Psoas muscle (tissue), 8 donors: Measurements from ENCODE around the gene PTGER2. TPM values are rescaled to one million over a fixed set of nuclear protein-coding genes. Genes with fewer than 3 reads are reported as not detected.

Experiments used
- ATAC-seq, 4 donors: fragments of 200-7000 bp; cut with Tn5 transposase; one replicate each; pipeline ENCODE4 v1.9.1; 2020; ENCODE audit warnings: moderate library complexity in 3 of 4, mild to moderate bottlenecking in 2 of 4
- DNase-seq, 2 donors: peaks; one replicate each; pipeline ENCODE4 v3.0.0-alpha.2; 2020
- H3K27ac ChIP-seq: fragments of 200-600 bp; one replicate; pipeline ENCODE4 v1.8.0; 2022
- H3K27me3 ChIP-seq, 3 donors: fragments of 200-600 bp in 1 of 3; one replicate each; pipeline versions ENCODE4 v1.6.1 to v1.8.0; 2013 to 2022; ENCODE audit warnings: low read length in 2 of 3, mild to moderate bottlenecking in 2 of 3, moderate library complexity in 1 of 3; ENCODE audit not compliant: insufficient read depth in 3 of 3
- H3K36me3 ChIP-seq, 2 donors: fragments of 200-600 bp in 1 of 2; one replicate each; pipeline versions ENCODE4 v1.6.1 to v1.8.0; 2013 to 2022; ENCODE audit warnings: low read depth in 1 of 2, mild to moderate bottlenecking in 1 of 2, moderate library complexity in 1 of 2; ENCODE audit not compliant: insufficient read depth in 1 of 2
- H3K4me1 ChIP-seq: fragments of 200-600 bp; one replicate; pipeline ENCODE4 v1.8.0; 2022
- H3K4me3 ChIP-seq: fragments of 200-600 bp; one replicate; pipeline ENCODE4 v1.8.0; 2022; ENCODE audit warnings: mild to moderate bottlenecking
- H3K9me3 ChIP-seq: fragments of 200-600 bp; one replicate; pipeline ENCODE4 v1.8.0; 2022
- CTCF ChIP-seq: fragments of 200-600 bp; IDR thresholded peaks from one replicate; pipeline ENCODE4 v1.8.0; 2022; ENCODE audit warnings: antibody characterized with exemption
- WGBS, 3 donors: extraction: QIAGEN DNeasy Blood & Tissue Kit; methylation state at CpG; one replicate each; pipeline versions ENCODE4 v1.1.6 to v1.1.7; 2013; 5-methylcytosine and 5-hydroxymethylcytosine counted together
- intact Hi-C, 2 donors: fragments of 100-400 bp; cut with DNase I; formaldehyde crosslinking; loops; one replicate each; pipeline versions ENCODE4 v1.11.0 to v1.14.2; 2022
- long read RNA-seq, 2 donors: library from polyadenylated mRNA; unstranded; transcript quantifications; one replicate each; pipeline ENCODE4 v2.0.0, GENCODE V29; 2021
- polyA plus RNA-seq, 3 donors: library from polyadenylated mRNA; stranded (reverse); fragments of 200-250 nt; gene quantifications; one replicate each; pipeline ENCODE4 v1.2.3, GENCODE V29; 2013
- total RNA-seq, 4 donors: library from RNA; stranded (reverse); fragmentation: NEBNext Ultra II Directional in 2 of 4; extraction: Animal tissue kit (Norgen Biotek cat#: 25700) in 2 of 4; gene quantifications; one replicate each; pipeline versions ENCODE4 v1.2.1 to v1.2.4, GENCODE V29; 2021 to 2023
- donor health status: healthy with polysubstance abuse.
- donor health status: DM: no; HTN: no; CAD: no; lungs with moderate emphysema.
- donor health status: Bipolar disorder and iron deficiency.
- donor health status: healthy.
- donor health status: DM: yes; HTN: yes; CAD: no.
- donor health status: DM: no; HTN: no; CAD: no.
- donor health status: DM: no; HTN: no; CAD: no.
- donor health status: DM: yes; HTN: yes; CAD: no.

PTGER2 gene
- under 1 TPM; 0.26 to 0.57 (median 0.33) TPM for total RNA-seq
- under 1 TPM; 0.08 to 0.14 (median 0.13) TPM for polyA plus RNA-seq
- long read RNA-seq, donor 1 = 0 reads
- long read RNA-seq, donor 2 = 0 reads

GRCh38 chr14:52313903-52314594, at the start of gene PTGER2:
PTGER2 (plus strand) TSS chr14:52314312; CDS start chr14:52314549, 237 bp downstream.
- Histone ChIP-seq H3K27me3 (peaks cover 4 to 40% (median 6%) of the 10 kb centered on the region in 3 donors), H3K9me3 (no peaks in the 10 kb centered on the region), H3K36me3 (no peaks in the 10 kb centered on the region), H3K27ac (no peak within 1 kb of the TSS), H3K4me3 (peak within 1 kb of the TSS; percentile 67), H3K4me1 (no peaks in the 10 kb centered on the region)
- TF ChIP-seq CTCF = no peak
- WGBS, 3 donors = 0 to 1% (median 1%) methylated on average over 60 to 72 of the region's 73 CpGs
- DNase-seq (peak; percentile 88 to 89), ATAC-seq (peak; percentile 66 to 81 (median 76))
- intact Hi-C loops = no loop called here

GRCh38 chr14:52265253-52265652, 48.9 kb upstream of the PTGER2 start:
- 50 to 60% (median 54%) methylated on average over 5 of the region's 5 CpGs for WGBS, 3 donors
- Histone ChIP-seq H3K36me3 (no peaks in the 10 kb centered on the region), H3K27ac (no peak overlapping the region), H3K27me3 (peaks cover 3 to 35% (median 5%) of the 10 kb centered on the region in 3 donors), H3K4me3 (no peak overlapping the region), H3K4me1 (no peaks in the 10 kb centered on the region), H3K9me3 (no peaks in the 10 kb centered on the region)
- no peak for TF ChIP-seq CTCF
- ATAC-seq (no peak), DNase-seq (no peak)
- intact Hi-C loops = no loop called here

- Histone ChIP-seq H3K4me1 (no peaks in the 10 kb centered on the region), H3K4me3 (no peak overlapping the region), H3K9me3 (no peaks in the 10 kb centered on the region), H3K36me3 (no peaks in the 10 kb centered on the region), H3K27me3 (peaks cover 3 to 35% (median 5%) of the 10 kb centered on the region in 3 donors), H3K27ac (no peak overlapping the region)
- 28 to 48% (median 47%) methylated on average over 3 of the region's 3 CpGs for WGBS, 3 donors
- intact Hi-C loops = no loop called here
- TF ChIP-seq CTCF = no peak
- peak in 3 of 4 donors; percentile 58 to 66 (median 60) for ATAC-seq
- peak; percentile 32 to 50 for DNase-seq
Observed at GRCh38 chr14:52266179-52266578, 47.9 kb upstream of the PTGER2 start.

- Histone ChIP-seq H3K4me3 (no peak overlapping the region), H3K4me1 (no peaks in the 10 kb centered on the region), H3K9me3 (no peaks in the 10 kb centered on the region), H3K36me3 (no peaks in the 10 kb centered on the region), H3K27me3 (peaks cover 3 to 35% (median 5%) of the 10 kb centered on the region in 3 donors), H3K27ac (no peak overlapping the region)
- no peak for DNase-seq
- intact Hi-C loops = no loop called here
- WGBS, 3 donors = 66 to 77% (median 72%) methylated on average over 5 of the region's 5 CpGs
- no peak for TF ChIP-seq CTCF
- peak in 1 of 4 donors; percentile 20 for ATAC-seq
Observed at GRCh38 chr14:52266782-52267181, 47.3 kb upstream of the PTGER2 start.
